NCI-H187 treated with DMSO at 0.1 percent for 48 hours (cell line): ENCODE measurements around the gene CIZ1.
"Not testable (repeated sequence)": the region's sequence is repeated elsewhere in the genome, so short reads cannot be mapped to it uniquely, and the experiment has no call there.

Experiments
- DNase-seq: peaks from one replicate; lab custom pipeline; 2025; lab: John Stamatoyannopoulos, UW

Gene CIZ1, protein sequence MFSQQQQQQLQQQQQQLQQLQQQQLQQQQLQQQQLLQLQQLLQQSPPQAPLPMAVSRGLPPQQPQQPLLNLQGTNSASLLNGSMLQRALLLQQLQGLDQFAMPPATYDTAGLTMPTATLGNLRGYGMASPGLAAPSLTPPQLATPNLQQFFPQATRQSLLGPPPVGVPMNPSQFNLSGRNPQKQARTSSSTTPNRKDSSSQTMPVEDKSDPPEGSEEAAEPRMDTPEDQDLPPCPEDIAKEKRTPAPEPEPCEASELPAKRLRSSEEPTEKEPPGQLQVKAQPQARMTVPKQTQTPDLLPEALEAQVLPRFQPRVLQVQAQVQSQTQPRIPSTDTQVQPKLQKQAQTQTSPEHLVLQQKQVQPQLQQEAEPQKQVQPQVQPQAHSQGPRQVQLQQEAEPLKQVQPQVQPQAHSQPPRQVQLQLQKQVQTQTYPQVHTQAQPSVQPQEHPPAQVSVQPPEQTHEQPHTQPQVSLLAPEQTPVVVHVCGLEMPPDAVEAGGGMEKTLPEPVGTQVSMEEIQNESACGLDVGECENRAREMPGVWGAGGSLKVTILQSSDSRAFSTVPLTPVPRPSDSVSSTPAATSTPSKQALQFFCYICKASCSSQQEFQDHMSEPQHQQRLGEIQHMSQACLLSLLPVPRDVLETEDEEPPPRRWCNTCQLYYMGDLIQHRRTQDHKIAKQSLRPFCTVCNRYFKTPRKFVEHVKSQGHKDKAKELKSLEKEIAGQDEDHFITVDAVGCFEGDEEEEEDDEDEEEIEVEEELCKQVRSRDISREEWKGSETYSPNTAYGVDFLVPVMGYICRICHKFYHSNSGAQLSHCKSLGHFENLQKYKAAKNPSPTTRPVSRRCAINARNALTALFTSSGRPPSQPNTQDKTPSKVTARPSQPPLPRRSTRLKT

DNA sequence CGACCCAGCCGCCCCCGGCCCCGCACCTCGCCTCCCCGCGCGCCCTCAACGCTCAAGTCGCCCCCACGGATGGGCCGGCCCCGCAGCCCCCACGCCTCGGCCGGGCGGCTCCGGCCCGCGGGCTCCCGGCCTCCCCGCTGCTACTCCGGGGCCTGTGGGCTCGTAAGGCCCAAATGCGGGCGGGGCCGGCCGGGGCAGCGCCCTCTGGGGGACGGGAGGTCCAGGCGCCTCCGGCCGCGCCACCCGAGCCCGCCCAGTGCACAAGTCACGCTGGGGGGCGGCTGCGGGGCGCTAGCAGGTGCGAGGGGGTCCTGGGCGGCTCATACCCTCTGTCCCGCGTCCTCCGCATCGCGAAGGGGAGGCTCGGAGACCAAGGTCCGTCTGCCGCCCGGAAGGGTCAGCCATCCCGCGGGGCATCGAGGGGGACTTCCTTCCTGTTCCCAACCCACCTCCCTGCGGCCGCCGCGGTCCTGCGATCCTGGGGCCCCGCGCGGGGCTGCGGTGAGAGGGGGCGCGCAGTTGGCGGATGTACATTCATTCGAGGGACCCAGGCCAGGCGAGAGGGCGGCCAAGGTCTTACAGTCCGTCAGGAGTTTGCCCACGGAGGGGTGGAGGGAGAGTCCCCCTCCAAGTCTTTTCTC is at the start of gene CIZ1:
Gene CIZ1 (minus strand): TSS at position 167 of the 641 bp plus-strand sequence. CDS start 715 bp downstream, outside the sequence.
- no peak for DNase-seq

DNA sequence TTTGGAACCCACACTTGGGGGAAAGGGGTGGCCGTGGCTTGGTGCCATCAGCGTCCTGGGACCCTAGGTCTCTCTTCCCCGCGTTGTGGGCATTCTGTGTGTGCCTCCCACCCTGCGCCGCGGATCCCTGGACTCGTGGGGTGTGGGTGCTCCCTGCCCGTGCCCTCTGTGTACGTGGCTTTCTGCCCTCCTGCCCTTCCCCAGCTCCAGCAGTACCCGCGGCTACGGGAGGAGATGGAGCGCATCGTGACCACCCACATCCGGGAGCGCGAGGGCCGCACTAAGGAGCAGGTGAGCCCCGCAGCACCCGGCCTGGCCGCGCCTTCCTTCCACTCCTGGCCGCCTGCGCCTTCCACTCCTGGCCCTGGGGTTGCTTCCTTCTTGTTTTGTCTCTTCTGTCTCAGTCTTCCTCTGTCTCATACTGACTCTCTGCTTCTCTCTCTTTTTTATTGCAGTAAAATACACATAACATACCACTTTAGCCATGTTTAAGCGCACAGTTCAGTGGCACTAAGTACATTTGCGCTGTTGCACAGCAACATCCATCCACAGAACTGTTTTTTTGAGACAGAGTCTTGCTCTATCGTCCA is 42.5 kb upstream of the CIZ1 start:
- DNase-seq, result no peak

DNA sequence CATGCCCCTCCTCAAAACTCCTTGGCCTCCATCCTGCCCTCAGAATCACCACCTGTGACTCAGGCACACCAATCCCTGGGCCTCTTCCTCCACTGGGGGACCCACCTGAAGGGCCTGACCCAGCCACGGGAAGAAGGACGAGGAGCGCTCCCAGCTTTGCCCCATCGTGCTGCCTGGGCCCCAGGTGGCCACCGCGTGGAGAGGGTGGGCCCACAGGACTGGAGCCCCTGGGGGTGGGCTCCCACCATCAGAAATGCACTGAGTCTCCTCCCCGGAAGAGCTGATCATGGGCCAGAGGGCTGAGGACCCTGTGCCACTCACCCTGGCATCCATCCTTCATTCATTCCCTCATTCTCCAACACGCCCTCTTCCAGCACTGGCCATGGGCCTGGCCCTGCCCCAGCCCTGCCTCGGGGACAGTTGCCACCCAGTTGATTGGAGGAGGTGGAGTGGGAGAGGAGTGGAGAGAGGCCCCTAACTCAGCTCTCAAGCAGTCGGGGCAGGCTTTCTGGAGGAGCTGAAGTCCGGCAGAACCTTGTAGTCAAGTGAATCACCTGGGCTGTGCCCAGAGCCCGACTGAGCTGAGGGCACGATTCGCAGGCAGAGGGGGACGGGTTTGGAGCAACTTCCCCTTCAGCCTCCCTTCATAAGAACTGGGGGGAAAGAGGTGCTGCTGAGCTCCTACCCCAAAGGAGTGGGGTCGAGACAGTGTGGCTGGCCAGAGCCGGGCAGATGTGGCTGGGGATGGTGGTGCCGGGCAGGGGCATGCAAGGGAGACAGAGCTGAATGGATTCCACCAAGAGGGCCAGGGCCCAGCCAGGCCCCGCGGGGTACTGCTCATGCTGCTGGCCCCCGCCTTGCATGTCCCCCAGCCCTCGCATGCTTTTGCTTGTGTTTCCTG is 41.4 kb upstream of the CIZ1 start:
- no peak for DNase-seq

DNA sequence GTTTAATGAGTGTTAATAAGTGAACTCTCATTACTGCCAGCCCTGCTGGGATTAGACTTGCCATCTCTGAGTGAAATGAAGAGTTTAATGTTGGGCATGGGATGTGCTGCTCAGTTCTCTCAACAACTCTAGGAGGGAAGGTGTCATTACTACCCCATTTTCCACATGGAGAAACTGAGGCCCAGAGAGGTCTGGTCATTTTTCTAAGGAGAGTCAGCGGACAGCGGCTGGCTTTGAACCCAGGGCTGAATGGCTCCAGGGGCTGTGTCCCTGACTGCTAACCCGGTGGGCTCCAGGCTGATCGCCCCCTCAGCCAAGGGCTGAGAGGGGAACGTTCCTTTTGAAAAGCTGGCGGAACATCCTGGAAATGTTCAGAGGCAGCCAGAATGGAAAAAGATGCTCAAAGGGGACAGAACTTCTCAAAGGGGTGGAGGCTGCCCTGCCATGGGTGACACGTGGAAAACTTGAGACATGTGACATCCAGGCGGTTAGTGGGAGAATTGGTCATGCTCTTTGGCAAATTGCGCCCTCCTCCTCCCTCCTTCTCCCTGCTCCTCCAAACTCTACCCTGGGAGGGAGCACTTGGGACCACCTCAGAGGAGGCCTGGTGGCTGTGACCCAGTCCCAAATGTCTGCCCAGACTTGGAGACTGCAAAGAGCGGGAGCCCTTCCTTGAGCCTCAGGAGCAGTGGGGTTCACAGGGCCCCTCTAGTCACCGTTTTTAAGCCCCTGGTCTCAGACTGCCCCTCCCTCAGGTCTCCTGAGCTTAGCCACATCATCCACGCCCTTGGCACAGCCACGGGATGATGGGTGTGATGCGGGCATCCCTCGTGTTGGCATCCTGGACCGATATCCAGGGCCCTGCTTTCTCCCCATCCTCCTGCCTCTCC is 40.5 kb upstream of the CIZ1 start:
- no peak for DNase-seq

DNA sequence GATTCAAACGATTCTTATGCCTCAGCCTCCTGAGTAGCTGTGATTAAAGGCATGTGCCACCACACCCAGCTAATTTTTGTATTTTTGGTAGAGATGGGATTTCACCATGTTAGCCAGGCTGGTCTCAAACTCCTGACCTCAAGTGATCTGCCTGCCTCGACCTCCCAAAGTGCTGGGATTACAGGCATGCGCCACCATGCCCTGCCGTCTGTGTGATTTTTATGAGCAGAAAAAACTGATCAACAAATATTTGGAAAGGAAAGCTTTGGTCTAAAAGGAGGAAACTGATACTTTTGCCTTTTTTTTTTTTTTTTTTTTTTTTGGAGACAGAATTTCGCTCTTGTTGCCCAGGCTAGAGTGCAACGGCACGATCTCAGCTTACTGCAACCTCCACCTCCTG is 39.5 kb upstream of the CIZ1 start:
- DNase-seq, result not testable (repeated sequence)

DNA sequence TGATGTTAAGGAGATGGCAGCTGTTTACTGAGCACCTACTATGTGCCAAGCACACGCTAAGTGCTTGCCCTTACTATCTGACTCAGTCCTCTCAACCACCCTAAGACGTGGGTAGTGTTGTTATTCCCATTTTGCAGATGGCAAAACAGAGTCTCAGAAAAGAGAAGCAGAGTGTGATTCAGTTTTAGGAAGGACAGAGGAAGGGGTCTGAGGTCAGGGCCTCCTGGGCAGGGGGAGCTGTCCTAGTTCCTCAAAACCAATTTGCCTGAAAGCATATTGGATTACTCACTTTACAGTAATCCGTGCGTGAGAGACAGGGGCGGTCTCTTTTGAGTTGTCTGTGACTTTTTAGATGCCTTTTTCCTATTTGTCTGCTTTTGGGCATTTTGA is 35.0 kb upstream of the CIZ1 start:
- DNase-seq, result no peak

DNA sequence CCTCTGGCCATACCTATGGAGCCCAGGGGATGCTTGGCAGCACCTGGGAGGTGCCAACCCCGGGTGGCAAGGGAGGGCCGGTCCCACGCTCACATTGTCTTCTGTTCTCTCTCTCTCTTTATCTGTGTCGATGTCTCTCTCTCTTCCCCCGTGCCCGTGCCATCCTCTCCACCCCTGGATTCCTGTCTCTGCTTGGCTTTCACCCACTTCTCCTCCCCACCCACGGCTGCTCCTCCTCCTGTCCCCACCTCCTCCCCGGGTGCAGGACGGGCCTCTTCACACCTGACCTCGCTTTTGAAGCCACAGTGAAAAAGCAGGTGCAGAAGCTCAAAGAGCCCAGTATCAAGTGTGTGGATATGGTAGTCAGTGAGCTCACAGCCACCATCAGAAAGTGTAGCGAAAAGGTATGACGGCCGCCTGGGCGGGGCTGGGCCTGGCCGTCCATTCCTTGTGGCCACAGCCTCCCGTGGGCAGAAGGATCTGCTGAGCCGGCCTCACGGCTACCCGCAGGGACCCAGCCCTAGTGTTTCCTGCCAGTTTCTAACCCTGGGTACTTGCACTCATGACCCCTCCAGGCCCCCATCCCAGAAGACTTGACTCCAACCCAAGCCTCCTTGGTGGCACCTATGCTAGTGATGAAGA is 34.5 kb upstream of the CIZ1 start:
- DNase-seq, result no peak

DNA sequence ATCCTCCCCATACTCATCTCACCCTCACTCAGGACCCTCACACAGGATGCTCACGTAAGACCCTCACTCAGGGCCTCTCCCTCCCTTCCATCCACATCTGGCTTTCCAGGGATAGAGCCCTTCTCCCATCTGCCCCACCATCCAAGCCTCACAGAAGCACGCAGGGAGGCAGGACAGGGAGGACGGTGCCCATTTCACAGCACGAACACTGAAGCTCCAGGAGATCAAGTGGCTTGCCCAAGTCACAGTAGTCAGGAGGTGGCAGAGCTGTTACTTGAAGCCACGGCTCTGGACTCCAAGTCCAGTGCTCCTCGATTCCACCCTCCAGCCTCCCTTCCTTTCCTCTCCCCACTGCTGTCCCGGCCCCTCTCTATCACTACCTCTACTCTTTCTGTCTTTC is 33.5 kb upstream of the CIZ1 start:
- DNase-seq, result no peak

DNA sequence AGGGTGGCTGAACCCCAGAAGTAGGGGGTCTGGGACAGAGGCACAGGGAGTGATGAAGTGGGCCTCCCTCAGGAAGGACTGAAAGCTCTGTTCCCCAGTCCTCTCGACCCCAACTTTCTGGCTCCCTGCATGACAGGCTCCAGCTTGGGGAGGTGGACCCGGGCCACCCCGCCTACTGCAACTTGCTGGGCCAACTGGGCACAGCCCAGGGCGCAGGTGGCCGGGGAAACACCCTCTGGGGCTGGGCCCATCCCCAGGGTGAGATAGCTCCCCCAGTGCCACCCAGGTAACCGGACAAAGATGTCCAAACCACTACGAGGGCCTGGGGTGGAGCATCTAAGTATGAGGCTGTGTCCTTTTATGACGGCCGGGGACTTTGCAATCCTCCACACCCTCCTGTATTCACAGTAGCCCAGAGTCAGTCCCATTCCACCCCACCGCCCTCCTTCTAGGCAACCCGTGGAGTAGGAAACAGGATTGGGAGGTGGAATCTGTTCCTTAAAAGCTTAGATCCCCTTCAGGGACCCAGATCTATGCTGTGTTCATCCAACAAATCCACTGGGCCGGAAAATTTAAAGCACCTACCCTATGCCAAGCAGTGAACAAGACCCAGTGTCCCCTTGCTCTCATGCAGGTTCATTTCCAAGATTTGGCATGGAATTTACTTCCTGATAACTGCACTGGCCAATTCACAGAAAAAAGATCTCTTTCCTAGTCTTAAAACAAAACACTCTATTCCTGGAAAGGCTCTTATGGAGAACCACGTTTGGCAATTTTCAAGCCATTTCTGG is 31.7 kb upstream of the CIZ1 start:
- DNase-seq, result no peak

DNA sequence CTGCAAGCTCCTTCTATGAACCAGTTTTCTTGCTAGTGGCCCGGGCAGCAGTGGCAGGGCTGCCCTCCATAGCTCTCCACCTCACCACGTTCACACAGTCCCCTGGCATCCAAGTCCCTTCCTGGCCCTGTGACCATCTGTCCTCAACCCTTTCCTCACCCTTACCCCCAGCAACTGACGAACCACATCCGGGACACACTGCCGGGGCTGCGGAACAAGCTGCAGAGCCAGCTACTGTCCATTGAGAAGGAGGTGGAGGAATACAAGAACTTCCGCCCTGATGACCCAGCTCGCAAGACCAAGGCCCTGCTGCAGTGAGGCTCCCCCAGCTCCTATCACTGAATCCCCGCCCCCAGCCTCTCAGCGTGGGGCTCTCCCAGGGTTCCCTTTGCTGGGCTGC is 30.7 kb upstream of the CIZ1 start:
- DNase-seq, result no peak

DNA sequence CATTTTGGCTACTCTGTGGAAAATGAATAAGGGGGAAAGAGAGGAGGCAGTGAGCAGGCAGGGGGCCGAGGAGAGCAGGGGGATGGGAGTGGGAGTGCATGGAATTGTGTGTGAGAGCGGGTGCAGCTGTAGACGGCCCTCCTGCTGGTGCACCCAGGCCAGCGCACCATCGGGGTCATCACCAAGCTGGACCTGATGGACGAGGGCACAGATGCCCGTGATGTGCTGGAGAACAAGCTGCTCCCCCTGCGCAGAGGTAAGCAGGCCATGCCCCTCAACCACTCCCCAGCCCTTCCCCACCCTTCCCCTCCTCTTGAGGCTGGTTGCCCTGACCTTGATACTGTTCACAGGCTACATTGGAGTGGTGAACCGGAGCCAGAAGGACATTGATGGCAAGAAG is 28.5 kb upstream of the CIZ1 start:
- no peak for DNase-seq

DNA sequence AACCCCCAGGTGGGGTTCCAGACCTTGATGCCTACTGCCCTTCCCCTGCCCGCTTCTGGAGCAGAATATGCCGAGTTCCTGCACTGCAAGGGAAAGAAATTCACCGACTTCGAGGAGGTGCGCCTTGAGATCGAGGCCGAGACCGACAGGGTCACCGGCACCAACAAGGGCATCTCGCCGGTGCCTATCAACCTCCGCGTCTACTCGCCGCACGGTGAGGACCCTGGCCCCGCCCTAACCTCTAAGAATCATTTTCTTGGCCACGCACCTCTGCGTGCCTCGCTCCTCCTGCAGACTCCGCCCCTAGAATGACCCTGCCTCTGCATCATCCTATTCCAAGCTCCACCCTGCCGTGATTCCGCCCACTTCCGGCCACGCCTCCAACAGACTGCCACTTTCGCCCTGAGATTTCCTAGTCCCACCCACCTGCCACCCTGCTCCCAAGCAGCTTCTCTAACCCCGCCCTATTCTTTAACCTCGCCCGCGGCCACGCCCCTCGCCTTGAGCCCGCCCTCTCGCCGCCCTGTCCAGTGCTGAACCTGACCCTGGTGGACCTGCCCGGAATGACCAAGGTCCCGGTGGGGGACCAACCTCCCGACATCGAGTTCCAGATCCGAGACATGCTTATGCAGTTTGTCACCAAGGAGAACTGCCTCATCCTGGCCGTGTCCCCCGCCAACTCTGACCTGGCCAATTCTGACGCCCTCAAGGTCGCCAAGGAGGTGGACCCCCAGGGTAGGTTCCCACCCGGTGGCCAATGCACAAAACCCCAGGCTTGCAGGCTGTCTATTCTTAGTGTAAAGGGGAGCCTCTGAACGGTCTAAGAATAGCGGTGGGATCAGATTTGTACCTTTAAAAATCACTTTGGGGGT is 27.4 kb upstream of the CIZ1 start:
- DNase-seq, result peak; percentile 42

DNA sequence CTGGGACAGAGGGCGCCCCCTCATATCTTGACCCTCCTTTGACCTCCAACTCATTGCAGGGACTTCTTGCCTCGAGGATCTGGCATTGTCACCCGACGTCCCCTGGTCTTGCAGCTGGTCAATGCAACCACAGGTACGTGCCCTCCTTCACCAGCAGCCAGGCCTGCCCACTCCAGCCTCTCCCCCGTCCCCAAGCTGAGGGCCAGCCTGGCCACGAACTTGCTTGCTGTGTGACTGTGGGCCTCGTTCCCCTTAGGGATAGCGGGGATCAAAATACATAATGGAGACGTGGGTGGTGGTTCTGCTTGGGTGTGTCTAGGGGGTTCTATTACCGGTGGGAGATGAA is 26.8 kb upstream of the CIZ1 start:
- no peak for DNase-seq

DNA sequence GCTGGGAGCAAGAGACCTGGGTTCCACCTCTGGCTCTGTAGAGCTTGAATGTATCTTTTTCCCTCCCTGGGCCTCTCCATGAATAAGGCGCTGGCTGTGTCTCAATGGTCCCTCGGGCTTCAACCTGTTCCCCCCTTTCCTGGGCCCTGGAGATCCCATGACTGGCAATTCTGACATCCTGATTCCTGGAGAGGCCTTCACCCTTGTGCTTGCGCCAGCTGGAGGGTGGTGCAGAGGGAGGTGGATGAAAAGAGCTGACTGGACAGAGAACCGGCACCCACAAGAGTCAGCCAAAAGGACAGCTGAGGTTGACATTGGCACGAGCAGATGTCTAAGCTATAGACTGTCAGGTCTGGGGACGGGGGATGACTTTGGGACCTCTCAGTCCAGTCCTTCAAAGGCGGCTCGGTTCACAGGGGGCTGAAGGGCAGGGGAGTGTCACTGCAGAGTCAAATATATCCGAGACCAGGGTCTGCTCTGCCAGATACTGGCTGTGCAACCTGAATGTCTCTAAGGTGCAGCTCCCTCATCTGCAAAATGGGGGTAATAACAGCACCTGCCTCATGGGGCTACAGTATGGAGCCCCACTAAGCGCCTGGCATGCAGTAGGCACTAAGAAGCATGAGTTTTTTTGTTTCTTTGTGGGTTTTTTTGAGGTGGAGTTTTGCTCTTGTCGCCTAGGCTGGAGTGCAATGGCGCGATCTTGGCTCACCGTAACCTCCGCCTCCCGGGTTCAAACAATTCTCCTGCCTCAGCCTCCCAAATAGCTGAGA is 25.6 kb upstream of the CIZ1 start:
- DNase-seq, result no peak

DNA sequence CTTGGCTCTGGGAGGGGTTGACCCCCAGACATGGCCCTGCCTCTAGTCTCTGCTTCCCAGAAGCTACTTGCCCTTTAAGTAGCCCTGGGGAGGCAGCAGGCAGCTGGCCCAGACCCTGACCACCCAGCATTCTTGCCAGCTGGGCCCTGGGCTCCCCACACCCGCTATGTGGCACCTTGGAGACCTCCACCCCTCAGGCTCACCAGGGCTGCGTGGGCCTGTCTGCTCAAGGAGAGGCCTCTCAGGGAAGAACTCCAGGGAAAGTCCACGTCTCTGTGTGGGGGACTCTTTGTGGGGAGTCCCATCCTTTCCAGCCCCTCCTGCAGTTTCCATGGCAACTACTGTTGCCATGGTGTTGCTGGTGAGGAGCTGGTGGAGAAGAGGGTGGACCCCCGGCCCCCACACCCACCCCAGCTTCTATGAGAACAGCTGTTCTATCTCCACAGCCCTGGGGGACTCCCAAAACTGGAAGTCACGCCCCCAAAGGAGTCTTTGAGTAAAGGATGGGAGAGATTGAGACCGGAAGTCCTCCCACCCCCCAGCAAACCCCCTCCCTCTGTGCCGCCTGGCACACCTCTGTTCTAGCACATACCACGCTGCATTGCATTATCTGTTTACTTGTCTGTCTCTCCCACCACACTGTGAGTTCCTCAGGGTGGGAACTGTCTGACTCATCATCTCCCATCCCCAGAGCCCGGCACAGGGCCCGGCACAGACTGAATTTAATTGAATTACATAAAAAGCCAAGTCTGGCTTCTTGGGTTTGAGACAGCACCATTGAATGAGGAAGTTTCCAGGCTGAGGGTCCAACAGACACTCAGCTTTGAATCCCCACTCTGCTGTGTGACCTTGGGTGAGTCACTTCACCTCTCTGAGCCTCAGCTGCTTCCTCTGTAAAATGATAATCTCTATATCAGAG is 24.4 kb upstream of the CIZ1 start:
- no peak for DNase-seq
